RWPE1 (cell line): Measurements from ENCODE around the gene UBXN2A.

ENCODE experiments used
- CTCF ChIA-PET: fragments of 350-600 bp; sonication (Branson Sonifier 250); formaldehyde crosslinking; extraction: SDS; loops from one replicate; lab custom pipeline; 2021; lab: Yijun Ruan, JAX
- POLR2A ChIA-PET: fragments of 400-600 bp; formaldehyde crosslinking; extraction: SDS; loops from one replicate; lab custom pipeline; 2020; ENCODE audit warnings: antibody characterized with exemption; ENCODE audit not compliant: low non-redundant PET; lab: Yijun Ruan, JAX
- DNase-seq: peaks from one replicate; pipeline ENCODE4 v3.0.0; 2012; ENCODE audit warnings: low spot score
- H3K27ac ChIP-seq: fragments of 450-650 bp; 2 replicates; pipeline ENCODE4 v1.5.1; 2017
- TF ChIP-seq, protein P1 (sequence below): fragments of 450-650 bp; conservative IDR thresholded peaks from 2 replicates; pipeline ENCODE4 v1.5.1; 2017; ENCODE audit warnings: low read depth, mild to moderate bottlenecking

UBXN2A gene

DNA sequence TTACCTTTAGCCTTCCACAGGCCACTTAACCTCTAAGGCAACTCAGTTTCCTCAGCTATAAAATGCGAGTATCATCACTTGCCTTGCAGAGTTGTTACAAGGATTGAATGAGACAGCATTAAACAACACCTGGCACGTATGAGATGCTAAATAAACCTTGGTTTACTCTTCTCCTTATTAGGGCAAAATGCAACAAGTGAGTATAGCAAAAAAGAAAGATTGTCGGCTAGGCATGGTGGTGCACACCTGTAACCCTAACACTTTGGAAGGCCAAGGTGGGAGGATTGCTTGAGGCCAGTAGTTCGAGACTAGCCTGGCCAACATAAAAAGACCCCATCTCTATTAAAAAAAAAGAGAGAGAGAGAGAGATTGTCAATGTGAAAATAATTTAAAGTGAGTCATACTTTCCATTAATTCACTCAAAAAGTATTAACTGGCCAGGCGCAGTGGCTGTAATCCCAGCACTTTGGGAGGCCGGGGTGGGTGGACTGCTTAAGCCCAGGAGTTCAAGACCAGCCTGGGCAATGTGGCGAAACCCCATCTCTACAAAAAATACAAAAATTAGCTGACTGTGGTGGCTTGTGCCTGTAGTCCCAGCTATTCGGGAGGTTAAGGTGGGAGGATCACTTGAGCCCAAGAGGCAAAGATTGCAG lies 21.3 kb upstream of the UBXN2A start:
- TF ChIP-seq, protein P1, sequence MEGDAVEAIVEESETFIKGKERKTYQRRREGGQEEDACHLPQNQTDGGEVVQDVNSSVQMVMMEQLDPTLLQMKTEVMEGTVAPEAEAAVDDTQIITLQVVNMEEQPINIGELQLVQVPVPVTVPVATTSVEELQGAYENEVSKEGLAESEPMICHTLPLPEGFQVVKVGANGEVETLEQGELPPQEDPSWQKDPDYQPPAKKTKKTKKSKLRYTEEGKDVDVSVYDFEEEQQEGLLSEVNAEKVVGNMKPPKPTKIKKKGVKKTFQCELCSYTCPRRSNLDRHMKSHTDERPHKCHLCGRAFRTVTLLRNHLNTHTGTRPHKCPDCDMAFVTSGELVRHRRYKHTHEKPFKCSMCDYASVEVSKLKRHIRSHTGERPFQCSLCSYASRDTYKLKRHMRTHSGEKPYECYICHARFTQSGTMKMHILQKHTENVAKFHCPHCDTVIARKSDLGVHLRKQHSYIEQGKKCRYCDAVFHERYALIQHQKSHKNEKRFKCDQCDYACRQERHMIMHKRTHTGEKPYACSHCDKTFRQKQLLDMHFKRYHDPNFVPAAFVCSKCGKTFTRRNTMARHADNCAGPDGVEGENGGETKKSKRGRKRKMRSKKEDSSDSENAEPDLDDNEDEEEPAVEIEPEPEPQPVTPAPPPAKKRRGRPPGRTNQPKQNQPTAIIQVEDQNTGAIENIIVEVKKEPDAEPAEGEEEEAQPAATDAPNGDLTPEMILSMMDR: no peak
- no peak overlapping the region for H3K27ac ChIP-seq

DNA sequence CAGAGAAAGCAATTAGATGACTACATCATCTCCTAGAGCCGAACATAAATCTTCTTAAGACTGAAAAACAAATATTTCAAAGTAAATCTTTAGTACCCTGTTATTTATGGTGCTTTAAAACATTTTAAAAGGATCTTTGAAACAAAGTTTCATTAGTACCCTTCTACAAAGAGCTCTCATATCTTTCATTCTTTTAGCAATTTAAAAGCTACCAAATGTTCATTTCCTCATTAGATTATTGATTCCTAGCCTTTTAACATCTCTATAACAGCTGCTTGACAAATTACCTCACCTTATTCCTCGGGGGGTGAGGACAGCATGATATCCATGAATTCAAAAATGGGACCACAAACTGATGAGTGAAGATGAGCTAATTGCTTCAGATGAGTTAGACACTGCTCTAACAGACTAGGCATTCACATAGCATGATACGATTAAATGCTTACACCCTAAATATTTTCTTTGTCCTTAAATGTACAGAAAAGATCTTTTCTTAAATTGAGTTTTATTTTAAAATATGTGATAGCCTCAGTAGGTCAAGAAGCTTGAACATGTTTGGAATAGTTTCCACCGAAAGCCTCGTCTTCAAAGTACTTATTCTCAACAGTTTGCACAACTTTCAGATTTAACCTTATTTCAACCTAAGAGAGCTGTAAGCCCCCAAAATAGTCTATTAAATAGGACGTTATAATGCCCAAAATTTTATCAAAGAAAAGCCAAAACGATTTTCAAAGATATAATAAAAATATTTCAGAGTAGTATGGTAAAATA lies 15.5 kb upstream of the UBXN2A start:
- no peak for DNase-seq
- CTCF ChIA-PET: interaction anchor here (1.1 kb wide), 1 partner anchor 100 kb away, joined by 3 read pairs; no protein-coding TSS in a partner anchor
- no peak overlapping the region for H3K27ac ChIP-seq

More for the DNA sequence above, 21.3 kb upstream of the UBXN2A start:
- CTCF ChIA-PET: no interaction called here
- POLR2A ChIA-PET: no interaction called here
- DNase-seq: no peak

DNA sequence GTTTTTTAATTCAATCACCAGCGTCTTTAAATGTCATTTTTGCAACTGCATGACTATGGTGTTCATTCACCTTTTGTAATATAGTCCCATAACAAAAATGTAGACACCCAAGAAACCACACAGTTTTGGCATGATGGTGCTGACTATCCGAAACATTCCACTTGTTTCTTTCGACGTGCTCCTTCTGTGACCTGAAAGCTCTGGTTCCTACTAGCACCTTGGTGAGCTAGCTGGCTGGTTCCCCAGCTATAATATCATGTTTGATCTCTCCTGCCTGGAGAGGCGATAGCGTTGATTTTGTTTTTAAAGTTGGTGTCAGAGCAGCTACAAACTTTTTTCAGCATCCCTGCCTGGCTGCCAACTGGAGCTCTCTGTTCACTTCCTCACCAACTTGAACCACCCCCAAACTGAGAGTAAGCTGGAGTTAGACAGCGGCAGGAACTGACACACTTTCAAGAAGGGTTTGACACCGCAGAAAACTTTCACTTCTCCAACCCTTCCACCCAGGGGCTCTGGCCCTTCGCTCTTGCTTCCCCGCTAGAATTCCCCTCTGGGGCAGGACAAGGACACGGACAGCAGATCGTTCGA lies 14.5 kb upstream of the UBXN2A start:
- peak; percentile 37 for DNase-seq
- ChIA-PET POLR2A (interaction anchor here (2.5 kb wide), 1 partner anchor 15 kb away, joined by 36 read pairs; the partner anchor contains the start of gene UBXN2A), CTCF (interaction anchor here (0.6 to 2.4 kb wide), 6 partner anchors 15 to 177 kb away, joined by 3 to 10 read pairs (median 4); partner anchors contain the start of genes SF3B6, TP53I3 and UBXN2A)
- TF ChIP-seq, protein P1: no peak
- peak overlapping the region; percentile 92 for H3K27ac ChIP-seq

More for the DNA sequence above, 15.5 kb upstream of the UBXN2A start:
- POLR2A ChIA-PET: no interaction called here
- TF ChIP-seq, protein P1: no peak

DNA sequence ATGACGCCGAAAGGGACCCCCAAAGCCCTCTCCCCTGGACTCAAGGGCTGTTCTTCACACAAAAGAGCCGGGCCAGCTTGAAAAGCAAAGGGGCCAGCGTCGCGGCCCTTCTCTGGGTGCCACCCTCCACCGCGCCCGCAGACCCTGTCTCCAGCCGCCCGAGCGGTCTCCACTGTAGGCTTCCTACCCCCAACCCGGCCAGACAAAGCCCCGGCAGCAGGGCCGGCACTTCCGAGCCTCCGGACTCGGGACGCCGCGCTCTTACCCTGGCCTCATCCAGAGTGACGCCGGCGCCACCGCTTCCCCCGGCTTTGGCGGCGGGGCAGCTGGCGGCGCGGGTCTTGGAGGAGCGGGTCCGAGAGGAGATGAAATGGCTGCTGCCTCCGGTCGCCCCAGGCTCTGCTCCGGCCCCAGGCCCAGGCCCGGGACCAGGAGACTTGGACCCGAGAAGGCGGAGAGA lies 13.9 kb upstream of the UBXN2A start:
- H3K27ac ChIP-seq: peak overlapping the region; percentile 92
- ChIA-PET CTCF (interaction anchor here (0.6 to 2.4 kb wide), 12 partner anchors 13 to 410 kb away, joined by 3 to 11 read pairs (median 3); partner anchors contain the start of genes SF3B6, TP53I3 and UBXN2A), POLR2A (interaction anchor here (0.7 to 2.5 kb wide), 2 partner anchors 14 to 123 kb away, joined by 3 to 36 read pairs; partner anchors contain the start of gene UBXN2A)
- DNase-seq: peak; percentile 35
- TF ChIP-seq, protein P1: no peak

DNA sequence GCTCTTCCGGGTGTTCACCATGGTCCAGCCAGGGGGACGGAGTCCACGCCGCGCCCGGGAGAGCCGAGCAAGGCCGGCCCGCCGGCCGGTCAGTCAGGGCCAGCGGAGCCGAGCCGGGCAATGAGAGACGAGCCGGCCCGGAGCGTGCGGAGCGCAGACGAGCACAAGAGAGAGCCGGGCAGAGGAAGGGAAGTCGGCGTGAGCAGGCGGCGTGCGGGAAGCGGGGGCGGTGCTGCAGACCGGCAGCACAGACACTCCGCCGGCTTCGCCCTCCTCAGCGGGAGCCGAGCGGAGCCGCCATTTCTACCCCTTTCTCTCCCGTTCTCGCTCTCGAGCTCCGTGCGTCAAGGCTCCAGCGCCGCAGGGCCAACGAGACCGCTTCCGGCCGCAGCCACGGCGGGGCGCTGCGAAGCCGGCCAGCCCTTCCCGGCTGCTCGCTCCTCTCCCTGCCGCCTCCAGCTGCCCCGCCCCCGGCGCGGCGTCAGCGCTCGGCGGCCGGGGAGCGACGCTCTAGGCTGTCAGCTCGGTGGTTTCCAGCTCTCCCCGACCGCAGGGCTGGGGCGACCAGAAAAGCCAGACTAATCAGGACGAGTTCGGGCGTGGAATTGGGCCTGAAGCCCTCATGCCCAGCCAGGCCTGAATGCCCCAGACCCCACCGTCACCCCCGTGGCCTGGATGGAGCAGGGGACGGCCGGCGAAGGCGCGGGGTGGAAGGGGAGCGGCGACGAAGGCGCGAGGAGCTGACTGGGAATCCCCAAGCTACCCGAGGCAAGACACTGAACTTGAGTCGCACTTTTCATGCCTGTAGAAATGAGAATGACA lies 13.3 kb upstream of the UBXN2A start, which contains the start of gene ATAD2B:
ATAD2B (minus strand) TSS at position 374 of the 822 bp plus-strand sequence; CDS start at position 21, 353 bp downstream.
- POLR2A ChIA-PET: interaction anchor here (0.6 to 2.5 kb wide), 8 partner anchors 10 to 1095 kb away, joined by 3 to 36 read pairs (median 3); partner anchors contain the start of genes TP53I3 and UBXN2A
- peak within 1 kb of the TSS; percentile 92 for H3K27ac ChIP-seq
- DNase-seq: peak; percentile 95
- TF ChIP-seq, protein P1: peak; percentile 94
- CTCF ChIA-PET: interaction anchor here (0.5 to 2.4 kb wide), 18 partner anchors 13 to 974 kb away, joined by 3 to 11 read pairs (median 3); partner anchors contain the start of genes MFSD2B, SF3B6, TP53I3 and UBXN2A
